ENCODE measurements around the gene UHMK1.

- TF ChIP-seq CTCF (IDR thresholded peaks at IDR 0.05; ENCODE audit: poor library complexity) (no peak), EZH2 (IDR thresholded peaks at IDR 0.05; ENCODE audit: borderline replicate concordance) (no peak)
Measured at GRCh38 chr1:162573136-162573535, 75.5 kb downstream of the UHMK1 start.
